Neutrophil (primary cell): ENCODE data around the gene TBC1D8.

ENCODE experiments used
- H3K27ac ChIP-seq: fragments of 200-600 bp; sonication (generic); 2 replicates; pipeline ENCODE4 v1.5.1; 2016; ENCODE audit warnings: mild to moderate bottlenecking, moderate library complexity
- H3K27me3 ChIP-seq: fragments of 200-600 bp; sonication (generic); 2 replicates; pipeline ENCODE4 v1.6.0; 2016; ENCODE audit warnings: mild to moderate bottlenecking
- H3K36me3 ChIP-seq: fragments of 200-600 bp; sonication (generic); 2 replicates; pipeline ENCODE4 v1.5.1; 2017
- H3K4me1 ChIP-seq, 2 experiments: fragments of 200-600 bp in 1 of 2; sonication (generic) in 1 of 2; 1 replicate in 1 of 2; 2 replicates in 1 of 2; pipeline versions ENCODE4 v1.5.1 to v1.6.1; 2013 to 2016; ENCODE audit warnings: low read depth in 1 of 2, low read length in 1 of 2, mild to moderate bottlenecking in 1 of 2, moderate library complexity in 1 of 2; ENCODE audit not compliant: control insufficient read depth in 1 of 2, insufficient read depth in 1 of 2
- H3K4me3 ChIP-seq, 2 experiments: fragments of 200-600 bp in 1 of 2; sonication (generic) in 1 of 2; 1 replicate in 1 of 2; 2 replicates in 1 of 2; pipeline ENCODE4 v1.5.1; 2013 to 2016; ENCODE audit warnings: low read depth in 1 of 2, low read length in 1 of 2, mild to moderate bottlenecking in 1 of 2, moderate library complexity in 1 of 2
- H3K9me3 ChIP-seq: fragments of 200-600 bp; sonication (generic); 2 replicates; pipeline ENCODE4 v1.5.1; 2016
- TF ChIP-seq, protein P1 (sequence below): fragments of 200-600 bp; sonication (generic); IDR thresholded peaks from 2 replicates; pipeline ENCODE4 v1.5.1; 2016; ENCODE audit warnings: antibody characterized with exemption

Gene TBC1D8

DNA sequence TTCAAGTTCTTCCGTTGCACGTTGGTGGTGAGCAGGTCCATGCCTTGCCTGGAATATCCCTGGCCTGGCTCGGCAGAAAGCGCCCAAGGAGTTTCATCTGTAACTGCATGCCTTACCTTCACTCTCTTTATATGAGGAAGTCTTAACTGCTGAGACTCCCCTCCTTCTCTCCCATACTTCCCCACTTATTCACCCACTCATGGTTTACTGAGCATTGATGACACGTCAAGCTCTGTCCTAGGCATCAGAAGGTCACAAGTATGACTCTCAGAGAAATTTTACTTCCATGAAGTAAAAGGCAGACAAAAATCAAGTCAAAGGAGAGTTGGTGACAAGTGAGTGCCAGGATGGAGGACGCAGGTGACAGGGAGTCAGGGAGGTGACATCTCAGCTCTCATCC is 68.2 kb downstream of the TBC1D8 start:
- Histone ChIP-seq H3K36me3 (peaks cover 11% of the 10 kb centered on the region), H3K9me3 (no peaks in the 10 kb centered on the region), H3K27me3 (no peaks in the 10 kb centered on the region), H3K27ac (no peak overlapping the region), H3K4me1 (no peaks in the 10 kb centered on the region), H3K4me3 (no peak overlapping the region)
- TF ChIP-seq, protein P1, sequence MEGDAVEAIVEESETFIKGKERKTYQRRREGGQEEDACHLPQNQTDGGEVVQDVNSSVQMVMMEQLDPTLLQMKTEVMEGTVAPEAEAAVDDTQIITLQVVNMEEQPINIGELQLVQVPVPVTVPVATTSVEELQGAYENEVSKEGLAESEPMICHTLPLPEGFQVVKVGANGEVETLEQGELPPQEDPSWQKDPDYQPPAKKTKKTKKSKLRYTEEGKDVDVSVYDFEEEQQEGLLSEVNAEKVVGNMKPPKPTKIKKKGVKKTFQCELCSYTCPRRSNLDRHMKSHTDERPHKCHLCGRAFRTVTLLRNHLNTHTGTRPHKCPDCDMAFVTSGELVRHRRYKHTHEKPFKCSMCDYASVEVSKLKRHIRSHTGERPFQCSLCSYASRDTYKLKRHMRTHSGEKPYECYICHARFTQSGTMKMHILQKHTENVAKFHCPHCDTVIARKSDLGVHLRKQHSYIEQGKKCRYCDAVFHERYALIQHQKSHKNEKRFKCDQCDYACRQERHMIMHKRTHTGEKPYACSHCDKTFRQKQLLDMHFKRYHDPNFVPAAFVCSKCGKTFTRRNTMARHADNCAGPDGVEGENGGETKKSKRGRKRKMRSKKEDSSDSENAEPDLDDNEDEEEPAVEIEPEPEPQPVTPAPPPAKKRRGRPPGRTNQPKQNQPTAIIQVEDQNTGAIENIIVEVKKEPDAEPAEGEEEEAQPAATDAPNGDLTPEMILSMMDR, result no peak

DNA sequence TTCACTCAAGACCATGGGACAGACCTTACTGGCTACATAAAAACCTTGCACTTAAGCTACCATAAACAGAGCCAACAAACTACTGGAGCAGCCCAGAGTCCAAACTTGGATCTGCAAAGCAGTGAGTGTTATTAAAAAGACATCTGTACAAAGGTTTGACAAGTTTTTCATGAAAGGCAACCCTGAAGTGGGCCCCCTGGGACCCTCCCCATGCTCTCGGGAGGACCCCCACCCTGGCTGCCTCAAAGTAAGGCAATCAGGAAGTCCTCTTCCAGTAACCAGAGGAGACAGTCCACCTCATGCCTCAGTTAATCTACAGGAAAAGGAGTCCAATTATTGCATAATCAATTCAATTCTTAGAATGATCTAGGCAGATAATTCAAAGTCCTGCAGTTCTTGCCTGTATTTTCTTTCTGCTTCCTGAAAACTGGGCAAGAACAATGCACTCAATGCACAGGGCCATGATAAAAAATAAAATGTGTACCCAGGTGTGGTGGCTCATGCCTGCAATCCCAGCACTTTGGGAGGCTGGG is 69.7 kb downstream of the TBC1D8 start:
- Histone ChIP-seq H3K4me3 (no peak overlapping the region), H3K36me3 (peaks cover 11% of the 10 kb centered on the region), H3K4me1 (no peaks in the 10 kb centered on the region), H3K27ac (no peak overlapping the region), H3K27me3 (no peaks in the 10 kb centered on the region), H3K9me3 (no peaks in the 10 kb centered on the region)
- TF ChIP-seq, protein P1, result no peak

DNA sequence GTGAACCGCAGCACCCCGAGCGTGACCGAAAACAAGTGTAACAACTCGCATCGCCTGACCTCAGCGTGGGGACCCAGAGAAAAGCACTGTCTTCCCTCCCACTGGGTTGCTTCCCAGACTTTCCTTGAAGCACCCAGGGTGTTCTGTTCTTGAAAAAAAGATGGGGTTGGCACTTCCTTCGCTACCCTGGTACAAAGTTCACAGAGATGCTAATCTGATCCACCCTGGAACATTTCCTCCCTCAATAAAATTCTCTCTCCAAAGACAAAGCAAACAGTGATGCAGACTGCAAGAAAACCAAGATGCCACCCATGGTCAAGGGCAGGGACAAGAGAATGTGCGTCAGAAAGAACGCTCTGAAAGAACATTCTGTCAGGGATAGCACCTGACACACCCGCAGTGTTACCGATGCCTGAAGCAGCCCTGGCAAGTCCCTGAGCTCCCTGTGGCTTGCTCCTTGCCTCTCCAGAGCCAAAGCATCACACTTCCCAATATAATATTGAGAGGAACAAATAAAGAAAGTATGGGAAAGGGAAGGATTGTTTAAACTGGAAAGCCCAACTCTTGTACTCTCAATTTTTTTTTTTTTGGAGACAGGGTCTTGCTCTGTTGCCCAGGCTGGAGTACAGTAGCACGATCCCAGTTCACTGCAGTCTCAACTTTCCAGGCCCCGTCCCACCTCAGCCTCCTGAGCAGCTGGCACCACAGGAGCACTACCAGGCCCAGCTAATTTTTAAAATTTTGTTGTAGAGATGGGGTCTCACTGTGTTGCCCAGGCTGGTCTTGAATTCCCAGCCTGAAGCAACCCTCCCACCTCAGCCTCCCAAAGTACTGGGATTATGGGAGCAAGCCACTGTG is 70.7 kb downstream of the TBC1D8 start:
- TF ChIP-seq, protein P1, result no peak
- Histone ChIP-seq H3K4me3 (no peak overlapping the region), H3K27me3 (no peaks in the 10 kb centered on the region), H3K36me3 (peaks cover 11% of the 10 kb centered on the region), H3K9me3 (no peaks in the 10 kb centered on the region), H3K27ac (no peak overlapping the region), H3K4me1 (no peaks in the 10 kb centered on the region)

DNA sequence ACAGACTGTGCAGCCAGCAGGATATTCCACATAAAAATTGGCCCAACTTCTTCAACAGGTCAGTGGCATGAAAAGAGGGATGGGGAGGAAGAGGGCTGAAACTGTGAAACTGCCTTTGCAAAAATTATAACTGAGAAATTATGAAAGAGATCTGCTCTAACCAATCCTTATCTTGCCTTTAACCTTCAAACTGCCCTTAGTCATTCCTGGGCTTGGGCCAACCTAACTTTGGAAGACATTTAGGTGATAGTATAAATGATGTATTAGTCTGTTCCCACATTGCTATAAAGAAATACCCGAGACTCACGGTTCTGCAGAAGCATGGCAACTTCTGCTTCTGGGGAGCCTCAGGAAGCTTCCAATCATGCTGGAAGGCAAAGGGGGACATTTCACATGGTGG is 74.6 kb downstream of the TBC1D8 start:
- Histone ChIP-seq H3K36me3 (no peaks in the 10 kb centered on the region), H3K4me1 (no peaks in the 10 kb centered on the region), H3K27me3 (no peaks in the 10 kb centered on the region), H3K9me3 (no peaks in the 10 kb centered on the region), H3K27ac (no peak overlapping the region), H3K4me3 (no peak overlapping the region)
- TF ChIP-seq, protein P1, result no peak

DNA sequence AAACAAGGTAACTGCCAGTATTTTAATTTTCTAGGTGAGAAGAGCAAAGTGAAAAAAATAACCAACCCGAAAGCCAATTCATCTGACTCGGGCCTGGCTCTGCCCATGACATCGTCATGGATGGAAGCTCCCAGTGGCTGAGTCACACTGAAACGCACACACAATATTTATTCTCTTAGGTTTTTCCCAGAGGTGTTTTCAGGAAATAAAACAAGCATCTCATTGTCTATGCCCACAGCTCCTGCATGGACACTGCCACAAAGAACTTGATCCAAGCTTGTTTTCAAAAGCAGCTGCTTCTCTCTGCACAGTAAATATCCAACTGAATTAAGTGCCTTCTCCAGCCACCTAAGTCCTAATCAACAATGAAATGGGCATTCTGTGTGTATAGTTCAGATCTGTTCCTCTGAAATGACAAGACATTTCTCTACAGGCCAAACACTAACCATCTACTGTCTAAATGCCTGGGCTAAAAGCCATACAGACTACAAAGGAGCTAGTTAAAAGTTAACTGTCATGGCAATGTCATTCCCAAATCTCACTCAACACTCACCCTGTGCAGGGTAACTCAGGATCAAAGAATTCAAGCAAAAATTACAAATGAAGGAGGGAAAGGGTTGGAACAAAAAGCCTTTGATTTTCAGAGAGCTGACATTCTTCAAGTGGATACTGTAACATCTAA is 86.2 kb downstream of the TBC1D8 start:
- H3K27ac ChIP-seq, result no peak overlapping the region
- no peaks in the 10 kb centered on the region for H3K27me3 ChIP-seq
- TF ChIP-seq, protein P1, result no peak
- H3K9me3 ChIP-seq, result no peaks in the 10 kb centered on the region
- no peak overlapping the region for H3K4me3 ChIP-seq
- no peaks in the 10 kb centered on the region for H3K36me3 ChIP-seq
- no peaks in the 10 kb centered on the region for H3K4me1 ChIP-seq
